Inflammatory macrophage treated with lipopolysaccharide for 4 hours (primary cell): ENCODE data around the gene EME2.
A peak's percentile ranks its signal among the peaks of the same experiment; 100 is the strongest.

Experiments used
- DNase-seq: peaks from one replicate; pipeline ENCODE4 v3.0.0-alpha.2; 2020

The EME2 gene

GRCh38 chr16:1779741-1780676 is 7.4 kb downstream of the EME2 start:
- no peak for DNase-seq

- DNase-seq, result no peak
Observed at GRCh38 chr16:1780677-1781072, 8.1 kb downstream of the EME2 start.

- no peak for DNase-seq
Observed at GRCh38 chr16:1781254-1781653, 8.6 kb downstream of the EME2 start.

- DNase-seq, result peak; percentile 30
Observed at GRCh38 chr16:1781758-1782407, 9.3 kb downstream of the EME2 start.

- peak; percentile 100 for DNase-seq
Observed at GRCh38 chr16:1782408-1783264, 10.0 kb downstream of the EME2 start, which contains the start of the genes NUBP2 and SPSB3. Gene NUBP2 (plus strand): TSS chr16:1782960. CDS start chr16:1783021, 61 bp downstream. Gene SPSB3 (minus strand): TSS chr16:1782571. CDS start chr16:1781483, 1,088 bp downstream.

- DNase-seq, result no peak
Observed at GRCh38 chr16:1784977-1785845, 12.6 kb downstream of the EME2 start.

- no peak for DNase-seq
Observed at GRCh38 chr16:1785846-1786170, 13.2 kb downstream of the EME2 start.

GRCh38 chr16:1786242-1787055 is 13.8 kb downstream of the EME2 start:
- DNase-seq, result no peak

GRCh38 chr16:1787056-1787321 is 14.4 kb downstream of the EME2 start:
- no peak for DNase-seq

GRCh38 chr16:1787322-1788094 is 14.9 kb downstream of the EME2 start:
- no peak for DNase-seq

- no peak for DNase-seq
Observed at GRCh38 chr16:1788095-1788707, 15.6 kb downstream of the EME2 start.

- DNase-seq, result no peak
Observed at GRCh38 chr16:1788708-1789100, 16.1 kb downstream of the EME2 start.

- no peak for DNase-seq
Observed at GRCh38 chr16:1789643-1790045, 17.0 kb downstream of the EME2 start.

- DNase-seq, result no peak
Observed at GRCh38 chr16:1790261-1790610, 17.6 kb downstream of the EME2 start.

- DNase-seq, result no peak
Observed at GRCh38 chr16:1790611-1791255, 18.1 kb downstream of the EME2 start.

GRCh38 chr16:1791256-1791942 is 18.8 kb downstream of the EME2 start:
- DNase-seq, result no peak

- DNase-seq, result no peak
Observed at GRCh38 chr16:1791943-1792812, 19.6 kb downstream of the EME2 start.
